ENCODE results near the gene TMEM263.
"Not testable (repeated sequence)": the region's sequence is repeated elsewhere in the genome, so short reads cannot be mapped to it uniquely, and the experiment has no call there.

Gene TMEM263

DNA sequence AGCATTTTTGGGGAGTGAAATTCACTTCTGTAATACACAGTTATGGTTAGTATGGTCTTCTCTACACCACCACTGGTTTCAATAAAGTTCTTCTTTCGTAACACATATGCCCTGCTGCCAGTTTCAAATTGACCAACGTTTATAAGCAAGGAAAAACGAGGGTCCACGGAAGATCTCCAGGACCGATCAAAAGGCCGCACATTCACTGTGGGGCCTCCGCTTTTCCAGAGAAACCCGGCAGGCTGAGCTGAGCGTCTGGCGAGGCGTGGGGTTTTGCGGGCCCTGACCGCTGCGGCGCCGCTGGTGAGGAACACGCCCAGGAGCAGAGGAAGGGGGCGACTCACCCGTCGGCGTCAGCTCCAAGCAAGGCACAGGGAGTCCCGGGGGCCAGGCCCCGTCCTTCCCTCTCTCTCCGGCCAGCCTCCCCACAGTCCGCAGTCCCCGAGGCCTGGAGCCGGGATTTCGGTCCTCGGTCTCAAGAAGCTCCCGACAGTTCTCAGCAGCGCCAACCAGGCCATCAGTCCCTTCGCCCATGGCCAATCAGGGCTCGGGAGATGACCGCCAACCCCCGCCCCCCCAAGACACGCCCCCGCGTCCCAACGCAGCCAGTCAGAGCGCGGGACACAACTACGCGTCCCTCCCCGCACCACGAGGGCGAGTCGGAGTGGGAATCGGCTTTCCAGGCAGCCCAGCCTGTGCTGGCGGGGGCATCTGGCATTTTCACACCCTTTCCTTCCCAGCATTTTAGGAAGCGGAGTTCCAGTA is 31.1 kb downstream of the TMEM263 start, which contains the start of gene MTERF2:
Gene MTERF2, minus strand, starts transcription at position 522 of the 765 bp plus-strand sequence. CDS start 8,432 bp downstream, outside the sequence.
- peak; percentile 84 to 89 for DNase-seq

DNA sequence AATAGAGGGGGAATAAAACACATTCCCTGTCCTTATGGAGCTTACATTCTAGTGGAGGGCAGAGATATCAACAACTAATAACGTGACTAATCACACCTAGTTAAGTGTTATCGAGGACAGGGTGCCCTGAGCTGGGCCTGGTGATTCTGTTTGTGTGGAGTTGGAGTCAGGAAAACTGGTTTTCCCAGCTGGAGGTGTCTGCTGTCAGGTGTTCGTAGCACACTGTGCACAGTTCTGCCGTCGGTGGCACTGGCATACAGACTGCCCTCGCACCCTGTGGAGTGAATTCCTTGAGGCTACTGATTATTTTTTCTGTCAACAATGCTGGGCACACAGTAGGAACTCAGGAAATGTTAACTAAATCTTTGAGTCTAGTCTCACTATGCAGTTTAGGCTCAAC is 32.1 kb downstream of the TMEM263 start:
- DNase-seq, result no peak

DNA sequence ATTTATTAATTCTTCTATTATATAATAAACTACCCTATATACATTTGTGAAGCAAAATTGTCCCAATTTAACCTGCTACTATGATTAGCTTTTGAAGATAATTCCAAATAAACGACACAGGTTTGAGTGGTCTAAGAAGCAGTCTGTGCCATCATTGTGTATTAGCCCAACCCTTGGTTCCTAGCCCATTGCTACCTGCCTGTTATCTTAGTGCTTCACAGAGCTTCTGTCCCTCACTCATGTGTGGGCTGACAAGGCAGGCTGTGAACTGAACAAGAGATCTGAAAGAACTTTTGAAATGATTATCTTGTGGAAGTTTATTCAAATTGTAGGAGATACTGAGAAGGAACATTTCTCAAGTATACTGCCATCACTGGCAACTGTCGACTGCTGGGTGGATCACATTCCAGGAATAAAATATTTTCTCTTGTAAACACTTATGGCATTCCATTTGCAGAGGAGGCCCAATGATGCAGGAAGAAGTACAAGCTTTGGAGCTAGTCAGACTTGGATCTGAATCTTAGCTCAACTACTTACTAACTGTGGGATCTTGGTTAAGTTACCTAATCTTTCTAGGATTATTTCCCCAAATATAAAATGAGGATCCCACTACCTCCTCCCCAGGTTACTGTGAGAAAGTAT is 39.0 kb downstream of the TMEM263 start:
- peak in 1 of 2 experiments; percentile 18 for DNase-seq

DNA sequence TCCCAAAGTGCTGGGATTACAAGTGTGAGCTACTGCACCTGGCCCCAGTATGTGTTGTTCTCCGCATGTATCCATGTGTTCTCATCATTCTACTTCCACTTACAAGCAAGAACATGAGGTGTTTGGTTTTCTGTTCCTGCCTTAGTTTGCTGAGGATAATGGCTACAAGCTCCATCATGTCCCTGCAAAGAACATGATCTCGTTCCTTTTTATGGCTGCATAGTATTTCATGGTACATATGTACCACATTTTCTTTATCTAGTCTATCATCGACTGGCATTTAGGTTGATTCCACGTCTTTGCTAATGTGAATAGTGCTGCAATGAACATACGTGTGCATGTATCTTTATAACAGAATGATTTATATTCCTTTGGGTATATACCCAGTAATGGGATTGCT is 40.4 kb downstream of the TMEM263 start:
- not testable (repeated sequence) for DNase-seq

DNA sequence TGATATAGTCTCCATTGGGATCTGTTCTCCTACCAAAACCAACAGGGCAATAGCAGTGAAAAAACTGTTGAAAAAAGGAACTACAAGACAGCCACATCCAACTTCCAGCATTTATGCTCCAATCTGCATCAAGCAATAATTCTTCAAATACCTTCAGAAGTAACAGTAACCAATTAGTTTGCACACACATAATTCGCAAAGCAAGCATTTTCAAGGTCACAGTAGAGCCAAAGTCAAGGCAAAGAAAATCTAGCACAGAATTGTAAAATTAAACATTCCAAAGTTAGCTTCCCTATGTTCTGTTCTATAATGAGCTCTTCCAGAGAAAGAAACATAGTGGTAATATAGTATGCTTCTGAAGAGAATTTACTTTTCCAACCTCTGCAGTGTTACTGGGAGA is 42.2 kb downstream of the TMEM263 start:
- DNase-seq, result no peak

DNA sequence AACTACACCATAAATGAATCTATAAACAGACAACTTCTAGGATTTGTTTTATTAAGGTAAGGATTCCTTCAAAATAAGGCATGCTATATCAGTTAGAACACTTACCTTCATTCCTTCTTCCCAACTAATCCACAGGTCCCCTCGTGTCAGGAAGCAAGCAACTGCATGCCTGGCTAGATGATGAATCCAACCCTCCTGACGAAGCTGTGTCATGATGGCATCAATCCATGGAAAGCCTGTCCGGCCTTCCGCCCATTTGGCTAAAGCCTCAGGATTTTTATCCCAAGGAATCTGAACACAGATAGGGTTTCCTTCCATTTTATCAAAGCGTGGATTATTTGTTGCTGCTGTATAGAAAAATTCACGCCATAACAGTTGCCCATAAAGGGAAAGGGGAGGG is 43.7 kb downstream of the TMEM263 start:
- no peak for DNase-seq

DNA sequence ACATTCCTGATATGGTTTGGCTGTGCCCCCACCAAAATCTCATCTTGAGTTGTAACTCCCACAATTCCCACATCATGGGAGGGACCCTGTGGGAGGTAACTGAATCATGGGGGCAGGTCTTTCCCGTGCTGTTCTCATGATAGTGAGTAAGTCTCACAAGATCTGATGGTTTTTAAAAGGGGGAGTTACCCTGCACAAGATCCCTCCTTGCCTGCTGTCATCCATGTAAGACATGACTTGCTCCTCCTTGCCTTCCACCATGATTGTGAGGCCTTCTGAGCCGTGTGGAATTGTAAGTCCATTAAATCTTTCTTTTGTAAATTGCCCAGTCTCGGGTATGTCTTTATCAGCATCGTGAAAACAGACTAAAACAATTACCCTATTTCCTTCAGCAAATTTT is 47.0 kb downstream of the TMEM263 start:
- DNase-seq, result not testable (repeated sequence)

DNA sequence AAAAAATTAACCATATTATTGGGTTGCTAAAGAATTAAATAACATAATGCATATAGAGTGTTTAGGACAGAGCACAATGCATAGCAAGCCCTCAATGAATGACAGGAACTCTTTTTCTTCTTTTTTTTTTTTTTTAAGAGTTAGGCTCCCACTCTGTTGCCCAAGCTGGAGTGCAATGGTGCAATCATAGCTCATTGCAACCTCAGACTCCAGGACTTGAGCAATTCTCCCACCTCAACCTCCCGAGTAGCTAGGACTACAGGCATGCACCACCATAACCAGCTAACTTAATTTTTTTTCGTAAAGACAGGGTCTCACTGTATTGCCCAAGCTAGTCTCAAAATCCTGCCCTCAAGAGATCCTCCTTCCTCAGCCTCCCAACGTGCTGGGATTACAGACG is 51.7 kb downstream of the TMEM263 start:
- DNase-seq, result no peak

DNA sequence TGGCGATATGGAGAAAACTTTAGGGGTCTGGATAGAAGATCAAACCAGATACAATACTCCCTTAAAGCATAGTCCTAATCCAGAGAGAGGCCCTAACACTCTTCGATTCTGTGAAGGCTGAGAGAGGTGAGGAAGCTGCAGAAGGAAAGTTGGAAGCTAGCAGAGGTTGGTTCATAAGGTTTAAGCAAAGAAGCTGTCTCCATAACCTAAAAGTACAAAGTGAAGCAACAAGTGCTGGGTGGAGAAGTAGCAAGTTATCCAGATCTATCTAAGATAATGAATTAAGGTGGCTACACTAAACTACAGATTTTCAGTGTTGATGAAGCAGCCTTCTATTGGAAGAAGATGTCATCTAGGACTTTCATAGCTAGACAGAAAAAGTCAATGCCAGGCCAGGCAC is 55.8 kb downstream of the TMEM263 start:
- no peak for DNase-seq

DNA sequence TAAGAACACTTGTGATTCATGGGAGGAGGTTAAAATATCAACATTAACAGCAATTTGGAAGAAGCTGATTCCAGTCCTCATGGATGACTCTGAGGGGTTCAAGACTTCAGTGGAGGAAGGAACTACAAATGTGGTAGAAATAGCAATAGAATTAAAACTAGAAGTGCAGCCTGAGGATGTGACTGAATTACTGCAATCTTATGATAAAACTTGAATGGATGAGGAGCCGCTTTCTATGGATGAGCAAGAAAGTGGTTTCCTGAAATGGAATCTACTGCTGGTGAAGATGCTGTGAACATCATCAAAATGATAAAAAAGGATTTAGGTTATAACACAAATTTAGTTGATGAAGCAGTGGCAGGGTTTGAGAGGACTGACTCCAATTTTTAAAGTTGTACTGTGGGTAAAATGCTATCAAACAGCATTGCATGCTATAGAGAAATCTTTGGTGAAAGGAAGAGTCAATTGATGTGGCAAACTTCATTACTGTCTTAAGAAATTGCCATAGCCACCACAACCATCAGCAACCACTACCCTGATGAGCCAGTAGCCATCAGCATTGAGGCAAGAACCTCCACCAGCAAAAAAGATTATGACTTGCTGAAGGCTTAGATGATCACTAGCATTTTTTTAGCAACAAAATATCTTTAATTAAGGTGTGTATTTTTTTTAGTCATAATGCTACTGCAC is 57.2 kb downstream of the TMEM263 start:
- DNase-seq, result no peak

DNA sequence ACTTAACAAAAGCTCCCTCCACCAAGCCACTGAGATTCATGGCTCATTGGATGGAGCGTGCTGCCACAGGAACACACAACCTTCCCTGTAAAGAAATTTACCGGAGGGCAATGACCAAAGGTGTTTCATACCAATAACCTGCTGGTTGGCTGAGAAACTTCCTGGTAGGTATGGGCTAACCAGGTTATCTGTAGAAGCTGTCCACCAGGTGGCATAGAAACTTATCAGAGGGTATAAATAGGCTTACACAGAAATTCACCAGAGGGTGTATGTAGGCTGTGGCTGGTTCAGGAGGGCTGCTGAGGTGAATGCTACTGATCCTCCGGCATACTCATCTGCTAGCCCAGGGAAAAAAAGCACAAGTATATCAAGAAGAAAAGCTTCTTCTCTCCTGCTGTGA is 58.3 kb downstream of the TMEM263 start:
- DNase-seq, result peak in 1 of 2 experiments; percentile 8

DNA sequence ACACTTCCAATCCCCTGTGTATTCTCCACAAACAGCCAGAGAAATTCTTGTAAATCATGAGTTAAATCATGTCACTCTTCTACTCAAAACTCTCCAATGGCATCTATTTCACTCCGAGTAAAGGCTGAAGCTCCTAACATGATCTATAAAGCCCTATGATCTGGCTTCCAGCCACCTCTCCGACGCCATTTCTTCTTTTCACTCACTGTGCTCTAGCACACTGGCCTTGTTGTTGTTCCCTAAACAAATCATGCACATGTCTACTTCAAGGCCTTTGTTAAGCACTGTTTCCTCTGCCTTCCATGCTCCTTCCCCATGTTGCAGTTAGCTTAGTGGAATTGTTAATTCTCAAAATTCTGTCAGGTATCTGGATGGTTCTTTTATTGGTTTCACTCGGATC is 61.3 kb downstream of the TMEM263 start:
- no peak for DNase-seq

DNA sequence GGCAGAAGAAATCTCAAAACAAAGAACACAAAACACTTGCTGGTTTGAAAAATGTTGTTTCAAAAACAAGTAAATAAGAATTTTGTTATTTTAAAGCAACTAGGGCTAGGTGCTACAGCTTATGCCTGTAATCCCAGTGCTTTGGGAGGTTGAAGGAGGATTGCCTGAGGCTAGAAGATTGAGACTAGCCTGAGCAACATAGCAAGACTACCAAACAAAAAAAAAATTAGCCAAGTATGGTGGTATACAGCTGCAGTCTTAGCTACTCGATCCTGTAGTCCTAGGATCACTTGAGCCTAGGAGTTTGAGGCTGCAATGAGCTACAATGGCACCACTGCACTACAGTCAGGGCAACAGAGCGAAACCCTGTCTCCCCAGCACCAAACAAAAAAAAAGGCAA is 63.8 kb downstream of the TMEM263 start:
- no peak for DNase-seq
